Peyer's patch (tissue), 4 donors: ENCODE results near the gene FOXL2NB.

Experiments
- CTCF ChIP-seq, 6 experiments: fragments of 450-650 bp in 4 of 6; fragments of 200-600 bp in 2 of 6; sonication (generic) in 1 of 6; IDR thresholded peaks; one replicate each; pipeline ENCODE4 v1.5.1; 2017 to 2019; ENCODE audit warnings: antibody characterized with exemption in 6 of 6, mild to moderate bottlenecking in 3 of 6, moderate library complexity in 1 of 6
- POLR2A ChIP-seq, 2 donors: fragments of 450-650 bp; IDR thresholded peaks; one replicate each; pipeline ENCODE4 v1.5.1; 2017; ENCODE audit warnings: antibody characterized with exemption in 2 of 2, mild to moderate bottlenecking in 2 of 2, moderate library complexity in 2 of 2

- TF ChIP-seq CTCF (IDR thresholded peaks at IDR 0.05) (no peak), POLR2A (IDR thresholded peaks at IDR 0.05) (no peak)
These were observed 38.2 kb upstream of the FOXL2NB start for GRCh38 chr3:138908846-138909245.
